WTC11 (cell line): ENCODE measurements around the gene CBY1. TPM values are rescaled to one million over a fixed set of nuclear protein-coding genes. Genes with fewer than 3 reads are reported as not detected.

Source experiments
- ATAC-seq: fragments of 200-7000 bp; cut with Tn5 transposase; 2 replicates; pipeline ENCODE4 v1.10.0; 2021; ENCODE audit warnings: mild to moderate bottlenecking, moderate library complexity
- CTCF ChIA-PET: fragments of 300-600 bp; sonication (Branson Sonifier 250); formaldehyde crosslinking; loops from one replicate; lab custom pipeline; 2021; ENCODE audit warnings: antibody characterized with exemption; lab: Charles Lee
- POLR2A ChIA-PET: fragments of 350-600 bp; sonication (Branson Sonifier 250); formaldehyde crosslinking; loops from one replicate; lab custom pipeline; 2021; ENCODE audit warnings: antibody characterized with exemption; lab: Charles Lee
- DNase-seq: peaks from one replicate; pipeline ENCODE4 v3.0.0; 2021; ENCODE audit warnings: low spot score
- H3K27ac Mint-ChIP-seq: 2 replicates; pipeline ENCODE4 v1.8.0; 2021; ENCODE audit warnings: mixed read lengths
- H3K27me3 Mint-ChIP-seq: 2 replicates; pipeline ENCODE4 v1.8.0; 2021; ENCODE audit warnings: low read depth, mild to moderate bottlenecking, moderate library complexity, mixed read lengths
- H3K36me3 Mint-ChIP-seq: 2 replicates; pipeline ENCODE4 v1.8.0; 2021; ENCODE audit warnings: mixed read lengths
- H3K4me1 Mint-ChIP-seq: 2 replicates; pipeline ENCODE4 v1.8.0; 2022; ENCODE audit warnings: mixed read lengths
- H3K4me3 Mint-ChIP-seq: 2 replicates; pipeline ENCODE4 v1.8.0; 2021; ENCODE audit warnings: mild to moderate bottlenecking, moderate library complexity, mixed read lengths
- H3K9me3 Mint-ChIP-seq: 2 replicates; pipeline ENCODE4 v1.8.0; 2021; ENCODE audit warnings: mixed read lengths
- CBFB ChIP-seq: sonication (generic); formaldehyde crosslinking; IDR thresholded peaks from 2 replicates; pipeline ENCODE4 v1.8.1; 2022; ENCODE audit warnings: mild to moderate bottlenecking, low read depth, missing genetic modification reagents
- ERG ChIP-seq: fragments of 250-450 bp; sonication (Bioruptor Pico); IDR thresholded peaks from 2 replicates; pipeline ENCODE4 v1.8.0; 2021; ENCODE audit warnings: mild to moderate bottlenecking
- ESRRA ChIP-seq: sonication (generic); formaldehyde crosslinking; IDR thresholded peaks from 2 replicates; pipeline ENCODE4 v1.8.1; 2022; ENCODE audit warnings: mild to moderate bottlenecking, missing genetic modification reagents, borderline replicate concordance
- IRF2 ChIP-seq: sonication (generic); formaldehyde crosslinking; IDR thresholded peaks from 2 replicates; pipeline ENCODE4 v1.8.0; 2022; ENCODE audit warnings: low read depth, missing genetic modification reagents, borderline replicate concordance
- MYBL2 ChIP-seq: sonication (generic); formaldehyde crosslinking; IDR thresholded peaks from 2 replicates; pipeline ENCODE4 v1.8.1; 2023; ENCODE audit warnings: mild to moderate bottlenecking, moderate library complexity, missing genetic modification reagents
- NR1H2 ChIP-seq: sonication (generic); formaldehyde crosslinking; IDR thresholded peaks from 2 replicates; pipeline ENCODE4 v1.9.0; 2021; ENCODE audit warnings: mild to moderate bottlenecking, moderate library complexity, missing genetic modification reagents
- NR3C1 ChIP-seq: sonication (generic); formaldehyde crosslinking; conservative IDR thresholded peaks from 2 replicates; pipeline ENCODE4 v1.8.1; 2023; ENCODE audit warnings: low read depth, mild to moderate bottlenecking, missing genetic modification reagents
- PREB ChIP-seq: sonication (generic); formaldehyde crosslinking; IDR thresholded peaks from 2 replicates; pipeline ENCODE4 v1.8.1; 2022; ENCODE audit warnings: mild to moderate bottlenecking, missing genetic modification reagents, moderate library complexity, borderline replicate concordance
- TEAD4 ChIP-seq: sonication (generic); formaldehyde crosslinking; IDR thresholded peaks from 2 replicates; pipeline ENCODE4 v1.8.0; 2022; ENCODE audit warnings: mild to moderate bottlenecking, missing genetic modification reagents
- ZNF281 ChIP-seq: sonication (generic); formaldehyde crosslinking; IDR thresholded peaks from 2 replicates; pipeline ENCODE4 v1.8.0; 2023; ENCODE audit warnings: mild to moderate bottlenecking, missing genetic modification reagents
- ZNF317 ChIP-seq: sonication (generic); formaldehyde crosslinking; IDR thresholded peaks from 2 replicates; pipeline ENCODE4 v1.8.1; 2023; ENCODE audit warnings: low read depth, mild to moderate bottlenecking, moderate library complexity, missing genetic modification reagents, borderline replicate concordance
- ZNF671 ChIP-seq: fragments of 250-450 bp; sonication (Bioruptor Pico); IDR thresholded peaks from 2 replicates; pipeline ENCODE4 v1.8.0; 2021; ENCODE audit warnings: mild to moderate bottlenecking
- total RNA-seq: library from RNA; stranded (reverse); gene quantifications from 3 replicates; pipeline ENCODE4 v1.2.3, GENCODE V29; 2021
- TF ChIP-seq, protein P1 (sequence below): sonication (generic); formaldehyde crosslinking; IDR thresholded peaks from 2 replicates; pipeline ENCODE4 v1.8.1; 2023; ENCODE audit warnings: mild to moderate bottlenecking, missing genetic modification reagents
- TF ChIP-seq, protein P2 (sequence below): sonication (generic); formaldehyde crosslinking; IDR thresholded peaks from 2 replicates; pipeline ENCODE4 v1.8.0; 2022; ENCODE audit warnings: missing genetic modification reagents
- TF ChIP-seq, protein P3 (sequence below): sonication (generic); formaldehyde crosslinking; IDR thresholded peaks from 2 replicates; pipeline ENCODE4 v1.8.1; 2023; ENCODE audit warnings: mild to moderate bottlenecking, missing genetic modification reagents, moderate library complexity
- TF ChIP-seq, protein P4 (sequence below): fragments of 200-600 bp; IDR thresholded peaks from 2 replicates; pipeline ENCODE4 v1.8.0; 2022; ENCODE audit warnings: antibody characterized with exemption

The CBY1 gene
- total RNA-seq, 1 experiment from 2014 or later: 26.5 TPM

- no peaks in the 10 kb centered on the region for H3K9me3 Mint-ChIP-seq
- peaks cover 33% of the 10 kb centered on the region for H3K4me1 Mint-ChIP-seq
- CTCF ChIA-PET: interaction anchor here (0.9 to 1.6 kb wide), 2 partner anchors 15 to 28 kb away, joined by 3 to 5 read pairs; partner anchors contain the start of gene TOMM22
- peak overlapping the region; percentile 30 for H3K27ac Mint-ChIP-seq
- POLR2A ChIA-PET: interaction anchor here (1.4 kb wide), 1 partner anchor 15 kb away, joined by 5 read pairs; the partner anchor contains the start of gene TOMM22
- no peak overlapping the region for H3K4me3 Mint-ChIP-seq
- DNase-seq: no peak
- TF ChIP-seq NR1H2: no peak
- TF ChIP-seq ZNF671 (CRISPR knock-in tag): no peak
- no peak for TF ChIP-seq NR3C1 (CRISPR knock-in tag)
- no peak for TF ChIP-seq ERG (CRISPR knock-in tag)
- TF ChIP-seq TEAD4 (CRISPR knock-in tag): no peak
- TF ChIP-seq, protein P1, sequence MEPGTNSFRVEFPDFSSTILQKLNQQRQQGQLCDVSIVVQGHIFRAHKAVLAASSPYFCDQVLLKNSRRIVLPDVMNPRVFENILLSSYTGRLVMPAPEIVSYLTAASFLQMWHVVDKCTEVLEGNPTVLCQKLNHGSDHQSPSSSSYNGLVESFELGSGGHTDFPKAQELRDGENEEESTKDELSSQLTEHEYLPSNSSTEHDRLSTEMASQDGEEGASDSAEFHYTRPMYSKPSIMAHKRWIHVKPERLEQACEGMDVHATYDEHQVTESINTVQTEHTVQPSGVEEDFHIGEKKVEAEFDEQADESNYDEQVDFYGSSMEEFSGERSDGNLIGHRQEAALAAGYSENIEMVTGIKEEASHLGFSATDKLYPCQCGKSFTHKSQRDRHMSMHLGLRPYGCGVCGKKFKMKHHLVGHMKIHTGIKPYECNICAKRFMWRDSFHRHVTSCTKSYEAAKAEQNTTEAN: no peak
- no peak for TF ChIP-seq ESRRA (CRISPR knock-in tag)
- TF ChIP-seq, protein P2, sequence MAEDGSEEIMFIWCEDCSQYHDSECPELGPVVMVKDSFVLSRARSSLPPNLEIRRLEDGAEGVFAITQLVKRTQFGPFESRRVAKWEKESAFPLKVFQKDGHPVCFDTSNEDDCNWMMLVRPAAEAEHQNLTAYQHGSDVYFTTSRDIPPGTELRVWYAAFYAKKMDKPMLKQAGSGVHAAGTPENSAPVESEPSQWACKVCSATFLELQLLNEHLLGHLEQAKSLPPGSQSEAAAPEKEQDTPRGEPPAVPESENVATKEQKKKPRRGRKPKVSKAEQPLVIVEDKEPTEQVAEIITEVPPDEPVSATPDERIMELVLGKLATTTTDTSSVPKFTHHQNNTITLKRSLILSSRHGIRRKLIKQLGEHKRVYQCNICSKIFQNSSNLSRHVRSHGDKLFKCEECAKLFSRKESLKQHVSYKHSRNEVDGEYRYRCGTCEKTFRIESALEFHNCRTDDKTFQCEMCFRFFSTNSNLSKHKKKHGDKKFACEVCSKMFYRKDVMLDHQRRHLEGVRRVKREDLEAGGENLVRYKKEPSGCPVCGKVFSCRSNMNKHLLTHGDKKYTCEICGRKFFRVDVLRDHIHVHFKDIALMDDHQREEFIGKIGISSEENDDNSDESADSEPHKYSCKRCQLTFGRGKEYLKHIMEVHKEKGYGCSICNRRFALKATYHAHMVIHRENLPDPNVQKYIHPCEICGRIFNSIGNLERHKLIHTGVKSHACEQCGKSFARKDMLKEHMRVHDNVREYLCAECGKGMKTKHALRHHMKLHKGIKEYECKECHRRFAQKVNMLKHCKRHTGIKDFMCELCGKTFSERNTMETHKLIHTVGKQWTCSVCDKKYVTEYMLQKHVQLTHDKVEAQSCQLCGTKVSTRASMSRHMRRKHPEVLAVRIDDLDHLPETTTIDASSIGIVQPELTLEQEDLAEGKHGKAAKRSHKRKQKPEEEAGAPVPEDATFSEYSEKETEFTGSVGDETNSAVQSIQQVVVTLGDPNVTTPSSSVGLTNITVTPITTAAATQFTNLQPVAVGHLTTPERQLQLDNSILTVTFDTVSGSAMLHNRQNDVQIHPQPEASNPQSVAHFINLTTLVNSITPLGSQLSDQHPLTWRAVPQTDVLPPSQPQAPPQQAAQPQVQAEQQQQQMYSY (CRISPR knock-in tag): no peak
- TF ChIP-seq MYBL2 (CRISPR knock-in tag): no peak
- peaks cover 13% of the 10 kb centered on the region for H3K36me3 Mint-ChIP-seq
- H3K27me3 Mint-ChIP-seq: no peaks in the 10 kb centered on the region; the same call in 1 of the 2 replicates
- no peak for ATAC-seq
Measured at GRCh38 chr22:38696606-38697424, 40.4 kb downstream of the CBY1 start.

- DNase-seq: no peak
- no peak for ATAC-seq
- H3K4me3 Mint-ChIP-seq: no peak overlapping the region
- H3K27ac Mint-ChIP-seq: no peak overlapping the region
- POLR2A ChIA-PET: interaction anchor here (1.4 kb wide), 1 partner anchor 16 kb away, joined by 5 read pairs; the partner anchor contains the start of gene TOMM22
- H3K4me1 Mint-ChIP-seq: peaks cover 35% of the 10 kb centered on the region
- H3K9me3 Mint-ChIP-seq: no peaks in the 10 kb centered on the region
- peaks cover 13% of the 10 kb centered on the region for H3K36me3 Mint-ChIP-seq
- no peaks in the 10 kb centered on the region; the same call in 1 of the 2 replicates for H3K27me3 Mint-ChIP-seq
- CTCF ChIA-PET: interaction anchor here (0.9 to 1.7 kb wide), 3 partner anchors 16 to 27 kb away, joined by 3 to 6 read pairs (median 5); partner anchors contain the start of gene TOMM22
- no peak for TF ChIP-seq ZNF281 (CRISPR knock-in tag)
- TF ChIP-seq, protein P3, sequence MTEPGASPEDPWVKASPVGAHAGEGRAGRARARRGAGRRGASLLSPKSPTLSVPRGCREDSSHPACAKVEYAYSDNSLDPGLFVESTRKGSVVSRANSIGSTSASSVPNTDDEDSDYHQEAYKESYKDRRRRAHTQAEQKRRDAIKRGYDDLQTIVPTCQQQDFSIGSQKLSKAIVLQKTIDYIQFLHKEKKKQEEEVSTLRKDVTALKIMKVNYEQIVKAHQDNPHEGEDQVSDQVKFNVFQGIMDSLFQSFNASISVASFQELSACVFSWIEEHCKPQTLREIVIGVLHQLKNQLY (CRISPR knock-in tag): no peak
- no peak for TF ChIP-seq ZNF671 (CRISPR knock-in tag)
- TF ChIP-seq IRF2 (CRISPR knock-in tag): no peak
- no peak for TF ChIP-seq ZNF317 (CRISPR knock-in tag)
- TF ChIP-seq CBFB: no peak
- TF ChIP-seq, protein P4, sequence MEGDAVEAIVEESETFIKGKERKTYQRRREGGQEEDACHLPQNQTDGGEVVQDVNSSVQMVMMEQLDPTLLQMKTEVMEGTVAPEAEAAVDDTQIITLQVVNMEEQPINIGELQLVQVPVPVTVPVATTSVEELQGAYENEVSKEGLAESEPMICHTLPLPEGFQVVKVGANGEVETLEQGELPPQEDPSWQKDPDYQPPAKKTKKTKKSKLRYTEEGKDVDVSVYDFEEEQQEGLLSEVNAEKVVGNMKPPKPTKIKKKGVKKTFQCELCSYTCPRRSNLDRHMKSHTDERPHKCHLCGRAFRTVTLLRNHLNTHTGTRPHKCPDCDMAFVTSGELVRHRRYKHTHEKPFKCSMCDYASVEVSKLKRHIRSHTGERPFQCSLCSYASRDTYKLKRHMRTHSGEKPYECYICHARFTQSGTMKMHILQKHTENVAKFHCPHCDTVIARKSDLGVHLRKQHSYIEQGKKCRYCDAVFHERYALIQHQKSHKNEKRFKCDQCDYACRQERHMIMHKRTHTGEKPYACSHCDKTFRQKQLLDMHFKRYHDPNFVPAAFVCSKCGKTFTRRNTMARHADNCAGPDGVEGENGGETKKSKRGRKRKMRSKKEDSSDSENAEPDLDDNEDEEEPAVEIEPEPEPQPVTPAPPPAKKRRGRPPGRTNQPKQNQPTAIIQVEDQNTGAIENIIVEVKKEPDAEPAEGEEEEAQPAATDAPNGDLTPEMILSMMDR: no peak
- no peak for TF ChIP-seq PREB
Measured at GRCh38 chr22:38697425-38698089, 41.1 kb downstream of the CBY1 start.
